Stomach (tissue), 9 donors: Measurements from ENCODE around the gene POC5. TPM values are rescaled to one million over a fixed set of nuclear protein-coding genes. Genes with fewer than 3 reads are reported as not detected.

Source experiments
- DNase-seq, 2 donors: peaks; one replicate each; pipeline versions ENCODE4 v3.0.0 to v3.0.0-alpha.2; 2013 to 2019
- H3K27ac ChIP-seq, 5 donors: fragments of 200-600 bp in 4 of 5; sonication (generic) in 4 of 5; one replicate each; pipeline ENCODE4 v1.5.1; 2013 to 2019; ENCODE audit warnings: mild to moderate bottlenecking in 1 of 5, moderate library complexity in 1 of 5
- H3K27me3 ChIP-seq, 3 donors: fragments of 200-600 bp; sonication (generic); one replicate each; pipeline ENCODE4 v1.5.1; 2017 to 2019; ENCODE audit warnings: mixed run types in 1 of 3
- H3K36me3 ChIP-seq, 4 donors: fragments of 200-600 bp; sonication (generic); 1 replicate in 3 of 4; 2 replicates in 1 of 4; pipeline ENCODE4 v1.5.1; 2016 to 2019
- H3K4me1 ChIP-seq, 4 donors: fragments of 200-600 bp; sonication (generic); one replicate each; pipeline ENCODE4 v1.5.1; 2016 to 2019
- H3K4me3 ChIP-seq, 4 donors: fragments of 200-600 bp; sonication (generic) in 3 of 4; one replicate each; pipeline ENCODE4 v1.5.1; 2016 to 2019; ENCODE audit warnings: mild to moderate bottlenecking in 1 of 4
- H3K9me3 ChIP-seq, 4 donors: fragments of 200-600 bp; sonication (generic); one replicate each; pipeline ENCODE4 v1.5.1; 2016 to 2019
- EP300 ChIP-seq: sonication (generic); formaldehyde crosslinking; IDR thresholded peaks from one replicate; pipeline ENCODE4 v1.6.1; 2017; ENCODE audit warnings: antibody characterized with exemption
- POLR2A ChIP-seq, 4 donors: fragments of 450-650 bp; IDR thresholded peaks; one replicate each; pipeline ENCODE4 v1.6.1; 2016; ENCODE audit warnings: antibody characterized with exemption in 4 of 4, control low read depth in 2 of 4, mild to moderate bottlenecking in 1 of 4, moderate library complexity in 1 of 4
- POLR2AphosphoS5 ChIP-seq, 3 donors: sonication (generic); formaldehyde crosslinking; IDR thresholded peaks; one replicate each; pipeline ENCODE4 v1.6.1; 2016; ENCODE audit warnings: antibody characterized with exemption in 3 of 3
- WGBS, 5 donors: extraction: QIAGEN DNeasy Blood & Tissue Kit in 3 of 5; methylation state at CpG; one replicate each; pipeline versions ENCODE4 v1.1.5 to v1.1.7; 2013 to 2018; 5-methylcytosine and 5-hydroxymethylcytosine counted together
- intact Hi-C: fragments of 100-400 bp; cut with DNase I; formaldehyde crosslinking; loops from one replicate; pipeline ENCODE4 v1.15.1; 2023; ENCODE audit warnings: low total_unique reads
- polyA plus RNA-seq, 3 donors: library from polyadenylated mRNA; stranded (reverse); fragments of 200-250 nt; gene quantifications; one replicate each; pipeline ENCODE4 v1.2.3, GENCODE V29; 2013
- total RNA-seq, 5 donors: library from RNA; depleted of rRNA; stranded (reverse); fragments of >200 nt; gene quantifications; one replicate each; pipeline versions ENCODE4 v1.1.0 to v1.2.3, GENCODE V29; 2014 to 2016
- TF ChIP-seq, protein P1 (sequence below), 7 experiments: fragments of 450-650 bp in 4 of 7; fragments of 200-600 bp in 3 of 7; sonication (generic) in 3 of 7; IDR thresholded peaks; one replicate each; pipeline ENCODE4 v1.5.1; 2016 to 2019; ENCODE audit warnings: antibody characterized with exemption in 7 of 7, control low read depth in 2 of 7, mild to moderate bottlenecking in 1 of 7
- donor health status: healthy with polysubstance abuse.
- donor health status: Bipolar disorder and iron deficiency.
- donor health status: healthy.

Gene POC5
- total and polyA plus RNA-seq, 8 donors, result 3.1 to 135 (median 7.3) TPM

DNA sequence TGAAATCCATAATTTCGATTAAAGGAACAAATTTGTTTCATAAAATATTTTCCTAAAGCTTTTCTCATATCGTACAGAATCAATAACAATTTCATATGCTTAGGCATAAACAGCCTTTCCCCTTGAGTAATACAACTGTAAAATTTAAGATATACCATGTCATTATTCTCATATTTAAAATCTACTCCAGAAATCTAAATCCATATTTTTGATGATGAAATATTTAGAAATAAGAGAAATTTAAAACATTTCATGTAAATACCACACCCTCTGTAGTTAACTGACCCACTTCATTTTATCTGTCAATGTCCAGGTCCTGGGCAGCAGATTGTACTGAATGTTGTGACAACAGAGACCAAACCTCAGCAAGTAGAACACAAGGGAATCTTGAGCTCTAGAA, 5.1 kb downstream of the POC5 start:
- intact Hi-C loops, result no loop called here
- peaks cover 7 to 18% (median 13%) of the 10 kb centered on the region in 4 donors for H3K36me3 ChIP-seq
- WGBS, 5 donors, result 92 to 97% (median 96%) methylated on average over 2 of the region's 2 CpGs
- H3K27me3 ChIP-seq, result no peaks in the 10 kb centered on the region
- peaks cover 4 to 22% (median 14%) of the 10 kb centered on the region in 4 donors for H3K4me1 ChIP-seq
- no peak overlapping the region for H3K27ac ChIP-seq
- no peaks in the 10 kb centered on the region for H3K9me3 ChIP-seq
- no peak for DNase-seq
- no peak overlapping the region for H3K4me3 ChIP-seq
- TF ChIP-seq EP300 (no peak), POLR2A (IDR thresholded peaks at IDR 0.05) (no peak), POLR2AphosphoS5 (IDR thresholded peaks at IDR 0.05) (no peak)
- TF ChIP-seq, protein P1, sequence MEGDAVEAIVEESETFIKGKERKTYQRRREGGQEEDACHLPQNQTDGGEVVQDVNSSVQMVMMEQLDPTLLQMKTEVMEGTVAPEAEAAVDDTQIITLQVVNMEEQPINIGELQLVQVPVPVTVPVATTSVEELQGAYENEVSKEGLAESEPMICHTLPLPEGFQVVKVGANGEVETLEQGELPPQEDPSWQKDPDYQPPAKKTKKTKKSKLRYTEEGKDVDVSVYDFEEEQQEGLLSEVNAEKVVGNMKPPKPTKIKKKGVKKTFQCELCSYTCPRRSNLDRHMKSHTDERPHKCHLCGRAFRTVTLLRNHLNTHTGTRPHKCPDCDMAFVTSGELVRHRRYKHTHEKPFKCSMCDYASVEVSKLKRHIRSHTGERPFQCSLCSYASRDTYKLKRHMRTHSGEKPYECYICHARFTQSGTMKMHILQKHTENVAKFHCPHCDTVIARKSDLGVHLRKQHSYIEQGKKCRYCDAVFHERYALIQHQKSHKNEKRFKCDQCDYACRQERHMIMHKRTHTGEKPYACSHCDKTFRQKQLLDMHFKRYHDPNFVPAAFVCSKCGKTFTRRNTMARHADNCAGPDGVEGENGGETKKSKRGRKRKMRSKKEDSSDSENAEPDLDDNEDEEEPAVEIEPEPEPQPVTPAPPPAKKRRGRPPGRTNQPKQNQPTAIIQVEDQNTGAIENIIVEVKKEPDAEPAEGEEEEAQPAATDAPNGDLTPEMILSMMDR (IDR thresholded peaks at IDR 0.05), result no peak

DNA sequence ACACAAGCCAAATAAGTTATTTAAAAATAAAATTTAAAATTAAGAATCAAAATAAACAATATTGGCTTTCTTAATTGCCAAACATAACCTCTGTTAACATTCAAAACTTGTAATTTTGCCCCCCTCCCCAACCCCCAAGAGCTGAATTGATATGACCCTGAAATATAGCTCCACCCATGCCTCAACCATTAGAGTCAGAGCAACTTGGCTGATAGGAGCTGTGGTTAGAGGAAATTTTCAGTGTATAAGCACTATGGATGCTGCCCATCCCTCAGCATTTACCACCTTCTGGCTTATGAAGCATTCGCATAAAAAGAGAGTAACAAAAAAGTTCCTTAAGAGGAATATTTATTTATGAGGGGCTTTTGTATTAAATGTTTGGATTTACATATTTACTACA, 6.1 kb downstream of the POC5 start:
- intact Hi-C loops, result no loop called here
- no peaks in the 10 kb centered on the region for H3K9me3 ChIP-seq
- H3K4me3 ChIP-seq, result no peak overlapping the region
- 94 to 100% (median 97%) methylated on average over 1 of the region's 1 CpG for WGBS, 5 donors
- H3K36me3 ChIP-seq, result peaks cover 7 to 26% (median 13%) of the 10 kb centered on the region in 4 donors
- H3K27ac ChIP-seq, result no peak overlapping the region
- H3K4me1 ChIP-seq, result peaks cover 4 to 13% (median 7%) of the 10 kb centered on the region in 4 donors
- no peak for DNase-seq
- H3K27me3 ChIP-seq, result no peaks in the 10 kb centered on the region
- TF ChIP-seq, protein P1 (IDR thresholded peaks at IDR 0.05), result no peak
- TF ChIP-seq POLR2A (IDR thresholded peaks at IDR 0.05), result no peak
- TF ChIP-seq POLR2AphosphoS5 (IDR thresholded peaks at IDR 0.05), result no peak
- TF ChIP-seq EP300, result no peak

DNA sequence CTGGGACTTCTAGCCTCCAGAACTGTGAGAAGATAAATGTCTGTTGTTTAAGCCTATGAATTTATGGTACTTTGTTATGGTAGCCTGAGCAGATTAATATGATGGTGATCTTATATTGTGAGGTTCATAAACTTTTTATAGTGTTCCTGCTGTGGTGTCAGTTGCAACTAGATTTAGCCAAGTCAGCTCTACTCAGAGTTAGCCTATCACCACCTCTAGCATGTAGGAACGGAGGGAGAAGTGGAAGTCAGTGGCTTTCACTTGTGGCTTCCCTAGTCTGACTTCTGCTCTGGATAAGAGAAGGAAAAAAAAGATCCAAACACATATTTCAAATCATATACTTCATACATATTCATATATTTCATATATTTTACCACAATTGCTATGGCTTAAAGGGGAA, 6.6 kb downstream of the POC5 start:
- Histone ChIP-seq H3K4me1 (peaks cover under 1 to 8% (median 2%) of the 10 kb centered on the region in 4 donors), H3K4me3 (no peak overlapping the region), H3K9me3 (no peaks in the 10 kb centered on the region), H3K27ac (no peak overlapping the region), H3K36me3 (peaks cover 7 to 31% (median 14%) of the 10 kb centered on the region in 4 donors), H3K27me3 (no peaks in the 10 kb centered on the region)
- TF ChIP-seq, protein P1 (IDR thresholded peaks at IDR 0.05), result no peak
- TF ChIP-seq POLR2A (IDR thresholded peaks at IDR 0.05), result no peak
- no peak for TF ChIP-seq EP300
- no peak for TF ChIP-seq POLR2AphosphoS5 (IDR thresholded peaks at IDR 0.05)
- 77 to 90% (median 86%) methylated on average over 1 of the region's 1 CpG for WGBS, 5 donors
- intact Hi-C loops, result no loop called here
- no peak for DNase-seq

DNA sequence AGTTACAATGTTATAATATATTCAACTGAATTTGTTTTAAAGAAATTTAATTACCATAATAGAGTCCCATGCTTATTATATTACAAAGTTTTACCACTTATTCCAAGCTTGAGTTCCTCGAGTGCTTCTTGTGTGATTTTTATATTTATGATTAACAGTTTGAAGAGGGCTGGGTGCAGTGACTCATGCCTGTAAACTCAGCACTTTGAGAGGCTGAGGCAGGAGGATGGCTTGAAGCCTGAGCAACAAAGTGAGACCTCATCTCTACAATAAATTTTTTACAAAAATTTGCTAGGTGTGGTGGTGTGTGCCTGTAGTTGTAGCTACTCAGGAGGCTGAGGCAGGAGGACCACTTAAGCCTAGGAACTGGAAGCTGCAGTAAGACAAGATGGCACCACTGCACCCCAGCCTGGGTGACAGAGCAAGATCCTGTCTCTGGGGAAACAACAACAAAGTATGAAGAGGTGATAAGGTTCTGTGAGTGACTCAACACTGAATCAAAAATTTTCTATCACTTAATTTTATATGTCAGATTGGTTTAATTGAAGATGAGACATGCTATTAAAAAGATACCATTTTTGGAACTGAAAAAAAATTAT, 9.2 kb downstream of the POC5 start:
- intact Hi-C loops, result no loop called here
- TF ChIP-seq, protein P1 (IDR thresholded peaks at IDR 0.05), result no peak
- no peak for TF ChIP-seq POLR2AphosphoS5 (IDR thresholded peaks at IDR 0.05)
- no peak for TF ChIP-seq EP300
- TF ChIP-seq POLR2A (IDR thresholded peaks at IDR 0.05), result no peak
- no peak for DNase-seq

More for the DNA sequence above, 9.2 kb downstream of the POC5 start:
- Histone ChIP-seq H3K36me3 (peaks cover 14 to 53% (median 39%) of the 10 kb centered on the region in 4 donors), H3K4me1 (peaks cover 0 to 3% (median 0%) of the 10 kb centered on the region in 4 donors), H3K27ac (no peak overlapping the region), H3K4me3 (no peak overlapping the region), H3K9me3 (no peaks in the 10 kb centered on the region), H3K27me3 (no peaks in the 10 kb centered on the region)
- WGBS, 5 donors, result 70 to 76% (median 73%) methylated on average over 1 of the region's 1 CpG
